ENCODE measurements around the gene CMKLR1. TPM values are rescaled to one million over a fixed set of nuclear protein-coding genes. Genes with fewer than 3 reads are reported as not detected.

The CMKLR1 gene
- total and polyA plus RNA-seq, 4 donors, result 4.5 to 12.0 (median 5.9) TPM

DNA sequence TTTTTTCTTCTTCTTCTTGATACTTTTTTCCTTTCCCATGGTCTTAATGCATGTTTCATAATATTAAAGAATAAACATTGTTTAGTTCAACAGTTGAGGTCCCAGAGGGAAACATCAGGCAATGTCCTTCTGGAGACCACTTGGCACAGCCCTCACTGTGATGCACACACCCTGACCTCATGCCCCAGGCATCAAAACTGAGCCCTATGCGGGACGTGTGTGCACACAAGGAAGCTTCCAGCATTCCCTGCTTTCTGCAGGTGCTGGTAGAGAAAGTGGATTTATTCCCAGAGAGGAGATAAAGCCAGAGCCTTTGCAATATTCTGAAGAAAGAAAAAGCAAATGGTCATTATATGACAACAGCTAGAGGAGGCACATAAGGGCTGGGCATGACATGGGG is 16.0 kb upstream of the CMKLR1 start:
- no peaks in the 10 kb centered on the region for H3K27me3 ChIP-seq (ENCODE audit: control insufficient read depth, insufficient read depth, low read length)
- no peaks in the 10 kb centered on the region for H3K4me1 ChIP-seq (ENCODE audit: control insufficient read depth, insufficient read depth, low read length)
- 70% methylated on average over 2 of the region's 2 CpGs for WGBS (ENCODE audit: insufficient coverage)
- no peak overlapping the region for H3K4me3 ChIP-seq (ENCODE audit: low read depth, low read length)
- DNase-seq (ENCODE audit: low read depth in 4 of 6, low spot score in 6 of 6), result no peak
- no peaks in the 10 kb centered on the region for H3K36me3 ChIP-seq (ENCODE audit: control insufficient read depth, insufficient read depth, low read length)
- no peaks in the 10 kb centered on the region for H3K9me3 ChIP-seq (ENCODE audit: control insufficient read depth, insufficient read depth, low read length)
- H3K27ac ChIP-seq (ENCODE audit: low read depth, low read length), result no peak overlapping the region

DNA sequence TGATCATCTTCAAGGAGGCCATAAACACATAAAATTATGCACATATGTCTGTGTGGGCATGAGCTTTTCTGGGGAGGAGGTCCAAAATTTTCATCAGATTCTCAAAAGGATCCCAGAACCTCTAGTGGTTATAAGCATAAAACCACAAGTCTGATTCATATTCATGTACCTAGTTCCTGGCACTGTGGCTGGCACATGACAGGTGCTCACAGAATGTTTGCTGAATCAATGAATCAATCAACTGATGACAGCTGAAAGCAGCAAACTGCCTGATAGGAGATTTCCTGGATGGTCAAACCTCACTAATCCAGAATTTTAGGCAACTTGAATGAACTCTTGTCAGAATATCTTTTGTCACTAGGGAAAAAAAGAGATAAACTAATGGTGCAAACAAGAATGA is 13.5 kb upstream of the CMKLR1 start:
- no peak overlapping the region for H3K4me3 ChIP-seq (ENCODE audit: low read depth, low read length)
- H3K27me3 ChIP-seq (ENCODE audit: control insufficient read depth, insufficient read depth, low read length), result no peaks in the 10 kb centered on the region
- H3K4me1 ChIP-seq (ENCODE audit: control insufficient read depth, insufficient read depth, low read length), result no peaks in the 10 kb centered on the region
- H3K9me3 ChIP-seq (ENCODE audit: control insufficient read depth, insufficient read depth, low read length), result no peaks in the 10 kb centered on the region
- no peak for DNase-seq (ENCODE audit: low read depth in 4 of 6, low spot score in 6 of 6)
- H3K36me3 ChIP-seq (ENCODE audit: control insufficient read depth, insufficient read depth, low read length), result no peaks in the 10 kb centered on the region
- no peak overlapping the region for H3K27ac ChIP-seq (ENCODE audit: low read depth, low read length)

DNA sequence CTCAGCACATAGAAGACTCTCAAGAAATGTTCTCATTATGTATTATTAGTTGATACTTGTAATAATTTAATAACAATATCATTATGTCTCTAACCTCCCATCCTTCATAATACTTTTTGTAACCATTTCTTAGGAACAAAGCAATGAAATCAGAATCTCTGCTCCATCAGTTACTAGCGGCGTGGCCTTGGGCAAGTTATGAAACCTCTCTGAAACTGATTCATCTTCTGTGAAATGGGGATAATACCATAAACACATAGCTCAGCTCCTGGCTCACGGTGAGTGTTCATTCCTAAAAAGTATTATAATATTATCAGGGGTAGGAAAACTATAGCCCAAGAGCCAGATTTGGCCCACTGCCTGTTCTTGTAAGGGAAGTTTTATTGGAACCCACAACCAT is 11.4 kb upstream of the CMKLR1 start:
- H3K4me1 ChIP-seq (ENCODE audit: control insufficient read depth, insufficient read depth, low read length), result no peaks in the 10 kb centered on the region
- H3K4me3 ChIP-seq (ENCODE audit: low read depth, low read length), result no peak overlapping the region
- WGBS (ENCODE audit: insufficient coverage), result no CpG with 5 or more reads among the region's 3 CpGs
- H3K9me3 ChIP-seq (ENCODE audit: control insufficient read depth, insufficient read depth, low read length), result no peaks in the 10 kb centered on the region
- H3K36me3 ChIP-seq (ENCODE audit: control insufficient read depth, insufficient read depth, low read length), result no peaks in the 10 kb centered on the region
- H3K27ac ChIP-seq (ENCODE audit: low read depth, low read length), result no peak overlapping the region
- no peaks in the 10 kb centered on the region for H3K27me3 ChIP-seq (ENCODE audit: control insufficient read depth, insufficient read depth, low read length)
- DNase-seq (ENCODE audit: low read depth in 4 of 6, low spot score in 6 of 6), result no peak

DNA sequence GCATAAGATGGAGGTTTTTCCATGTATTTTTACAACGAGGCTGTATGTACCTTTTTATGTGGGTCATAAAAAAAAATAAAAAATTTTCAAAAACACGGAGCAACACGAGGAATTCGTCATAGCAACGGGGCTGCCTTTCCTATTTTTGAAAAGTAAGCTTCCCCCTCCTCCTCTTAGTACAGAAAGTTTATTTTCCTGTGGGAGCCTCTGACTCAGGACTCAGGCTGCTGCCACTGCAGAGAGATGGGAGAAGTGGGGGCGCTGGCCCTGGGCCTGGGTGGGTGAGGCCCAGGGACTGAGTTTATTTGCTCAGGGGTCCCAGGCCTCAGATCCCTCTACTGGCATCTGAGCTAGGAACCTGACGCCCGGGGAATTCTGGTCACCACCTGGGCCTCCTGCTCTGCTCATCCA is 10.2 kb upstream of the CMKLR1 start:
- H3K27ac ChIP-seq (ENCODE audit: low read depth, low read length), result no peak overlapping the region
- no peaks in the 10 kb centered on the region for H3K27me3 ChIP-seq (ENCODE audit: control insufficient read depth, insufficient read depth, low read length)
- no peaks in the 10 kb centered on the region for H3K4me1 ChIP-seq (ENCODE audit: control insufficient read depth, insufficient read depth, low read length)
- 82% methylated on average over 3 of the region's 8 CpGs for WGBS (ENCODE audit: insufficient coverage)
- no peak overlapping the region for H3K4me3 ChIP-seq (ENCODE audit: low read depth, low read length)
- peak in 1 of 6 donors; percentile 24 for DNase-seq (ENCODE audit: low read depth in 4 of 6, low spot score in 6 of 6)
- no peaks in the 10 kb centered on the region for H3K36me3 ChIP-seq (ENCODE audit: control insufficient read depth, insufficient read depth, low read length)
- H3K9me3 ChIP-seq (ENCODE audit: control insufficient read depth, insufficient read depth, low read length), result no peaks in the 10 kb centered on the region

DNA sequence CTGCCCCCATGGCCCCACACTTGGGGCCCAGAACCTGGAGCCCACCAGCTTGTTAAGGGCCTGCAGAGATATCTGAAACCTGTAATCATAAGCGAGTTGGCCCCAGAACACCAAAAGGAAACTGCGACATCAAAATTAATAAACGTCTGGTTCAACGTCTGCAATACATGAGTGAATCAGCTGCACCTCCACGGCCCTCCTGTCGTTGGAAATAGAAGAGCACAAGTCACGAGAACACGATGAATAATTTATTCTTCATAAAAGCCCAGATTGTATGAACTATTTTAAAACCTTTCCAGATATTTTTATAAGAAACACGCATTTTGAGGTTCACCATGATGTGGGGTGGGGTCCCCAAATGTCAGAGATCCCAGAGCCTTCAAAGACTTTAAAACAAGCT is 9.7 kb upstream of the CMKLR1 start:
- Histone ChIP-seq H3K27me3 (ENCODE audit: control insufficient read depth, insufficient read depth, low read length) (no peaks in the 10 kb centered on the region), H3K4me1 (ENCODE audit: control insufficient read depth, insufficient read depth, low read length) (no peaks in the 10 kb centered on the region), H3K27ac (ENCODE audit: low read depth, low read length) (no peak overlapping the region), H3K9me3 (ENCODE audit: control insufficient read depth, insufficient read depth, low read length) (no peaks in the 10 kb centered on the region), H3K4me3 (ENCODE audit: low read depth, low read length) (no peak overlapping the region), H3K36me3 (ENCODE audit: control insufficient read depth, insufficient read depth, low read length) (no peaks in the 10 kb centered on the region)
- 81% methylated on average over 6 of the region's 9 CpGs for WGBS (ENCODE audit: insufficient coverage)
- no peak for DNase-seq (ENCODE audit: low read depth in 4 of 6, low spot score in 6 of 6)

DNA sequence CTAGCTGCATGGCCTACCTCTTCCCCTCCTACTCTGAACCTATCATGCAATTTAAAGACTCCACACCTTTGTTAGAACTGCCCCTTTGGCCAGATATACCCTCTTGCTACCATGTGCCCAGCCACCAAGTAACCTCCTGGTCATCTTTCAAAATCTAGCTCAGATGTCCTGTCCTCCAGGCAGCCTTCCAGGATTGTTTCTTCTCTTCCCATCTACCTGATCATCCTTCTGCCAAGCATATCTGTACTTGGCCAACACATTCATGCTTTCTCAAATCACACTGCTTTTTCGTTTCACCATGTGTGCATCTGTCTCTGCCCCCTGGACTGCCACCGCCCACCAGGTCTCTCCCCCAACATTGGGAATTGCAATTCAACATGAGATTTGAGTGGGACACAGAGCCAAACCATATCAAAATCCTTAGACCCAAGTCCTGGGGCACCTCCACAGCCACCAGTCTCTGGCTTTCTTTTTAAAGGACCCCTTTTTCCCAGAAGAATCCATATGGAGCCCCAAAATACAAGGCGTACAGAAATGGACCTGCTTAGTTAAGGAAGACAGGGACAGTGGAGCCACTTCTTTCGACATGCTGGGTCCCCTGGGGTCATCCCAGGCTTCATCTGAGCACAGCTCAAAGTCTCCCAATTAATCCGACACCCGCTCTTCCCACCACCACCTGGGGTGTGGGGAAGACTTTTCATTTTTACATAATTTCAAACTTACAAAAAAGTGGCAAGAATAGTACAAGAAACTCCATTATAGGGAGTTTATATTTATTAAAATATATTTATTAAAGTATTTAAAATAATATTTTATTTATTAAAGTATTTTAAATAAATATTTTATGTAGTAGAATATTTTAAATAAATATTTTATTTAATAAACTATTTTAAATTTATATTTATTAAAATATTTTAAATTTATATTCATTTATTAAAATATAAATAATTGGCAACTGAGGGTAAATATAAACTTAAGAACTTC is 7.9 kb upstream of the CMKLR1 start:
- Histone ChIP-seq H3K9me3 (ENCODE audit: control insufficient read depth, insufficient read depth, low read length) (no peaks in the 10 kb centered on the region), H3K27ac (ENCODE audit: low read depth, low read length) (no peak overlapping the region), H3K27me3 (ENCODE audit: control insufficient read depth, insufficient read depth, low read length) (no peaks in the 10 kb centered on the region), H3K4me3 (ENCODE audit: low read depth, low read length) (no peak overlapping the region), H3K36me3 (ENCODE audit: control insufficient read depth, insufficient read depth, low read length) (no peaks in the 10 kb centered on the region), H3K4me1 (ENCODE audit: control insufficient read depth, insufficient read depth, low read length) (no peaks in the 10 kb centered on the region)
- no peak for DNase-seq (ENCODE audit: low read depth in 4 of 6, low spot score in 6 of 6)
- 86% methylated on average over 3 of the region's 6 CpGs for WGBS (ENCODE audit: insufficient coverage)

DNA sequence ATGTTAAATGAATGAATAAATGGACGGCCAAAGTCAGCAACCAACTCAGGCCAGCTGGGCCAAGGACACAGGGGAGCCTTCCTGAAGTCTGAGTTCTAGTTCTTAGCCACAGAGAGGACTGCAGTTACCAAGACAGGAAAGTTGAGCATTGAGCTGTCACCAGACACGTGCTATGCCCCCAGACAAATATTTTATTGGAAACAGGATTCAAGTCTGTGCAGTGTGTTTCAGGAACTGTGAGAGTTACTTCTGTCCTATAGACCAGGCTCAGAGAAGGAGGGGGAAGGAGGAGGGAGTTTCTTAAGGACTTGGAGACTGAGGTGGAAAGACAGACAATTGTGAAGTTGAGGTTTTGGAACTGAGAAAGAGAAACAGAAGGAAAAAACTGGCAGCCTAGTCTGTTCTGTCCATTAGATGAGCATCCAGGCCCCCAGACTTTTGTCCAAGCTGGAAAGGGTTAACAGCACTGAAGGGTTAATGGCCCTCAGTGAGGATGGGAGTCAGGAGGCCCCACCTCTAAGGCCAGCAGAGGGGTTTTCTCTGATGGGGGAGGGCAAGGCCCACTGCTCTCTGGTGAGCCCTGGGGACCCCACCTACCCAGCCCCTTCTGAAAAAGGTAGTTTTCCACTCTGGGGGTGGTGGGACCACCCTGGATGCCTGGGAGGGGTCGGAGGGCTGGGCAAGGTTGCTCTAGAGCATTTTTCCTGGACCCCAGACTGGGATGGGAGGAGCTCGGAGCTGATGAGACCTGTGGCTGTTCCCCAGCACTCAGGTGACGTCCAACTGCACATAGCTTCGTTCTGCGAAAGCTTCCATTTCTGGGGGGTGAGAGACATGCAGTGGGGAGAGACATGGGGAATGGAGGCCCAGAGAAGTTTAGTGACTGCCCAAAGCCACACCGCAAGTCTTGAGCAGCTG is 6.9 kb upstream of the CMKLR1 start:
- H3K9me3 ChIP-seq (ENCODE audit: control insufficient read depth, insufficient read depth, low read length), result no peaks in the 10 kb centered on the region
- no peaks in the 10 kb centered on the region for H3K4me1 ChIP-seq (ENCODE audit: control insufficient read depth, insufficient read depth, low read length)
- no peak overlapping the region for H3K27ac ChIP-seq (ENCODE audit: low read depth, low read length)
- no peak overlapping the region for H3K4me3 ChIP-seq (ENCODE audit: low read depth, low read length)
- H3K27me3 ChIP-seq (ENCODE audit: control insufficient read depth, insufficient read depth, low read length), result no peaks in the 10 kb centered on the region
- 61% methylated on average over 8 of the region's 8 CpGs for WGBS (ENCODE audit: insufficient coverage)
- H3K36me3 ChIP-seq (ENCODE audit: control insufficient read depth, insufficient read depth, low read length), result no peaks in the 10 kb centered on the region
- DNase-seq (ENCODE audit: low read depth in 4 of 6, low spot score in 6 of 6), result no peak

DNA sequence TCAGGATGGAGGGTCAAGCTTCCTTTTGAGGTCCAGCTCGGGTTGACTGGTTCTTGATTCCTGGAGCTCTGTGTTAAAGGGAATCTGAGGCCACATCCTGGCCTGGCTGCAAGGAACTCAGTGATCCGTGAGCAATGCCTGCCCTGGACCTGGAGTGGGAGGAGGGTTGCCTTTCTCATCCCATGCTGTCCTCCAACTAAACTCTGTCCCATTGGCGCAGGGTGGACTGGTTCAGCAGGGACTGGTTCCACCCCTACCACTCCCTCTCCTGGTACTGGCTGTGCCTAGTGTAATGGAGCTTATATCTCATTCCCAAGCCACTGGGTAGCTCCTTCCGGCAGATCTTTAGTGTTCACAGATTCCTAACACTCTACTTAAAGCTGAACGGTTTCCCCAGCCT is 3.9 kb upstream of the CMKLR1 start:
- Histone ChIP-seq H3K27ac (ENCODE audit: low read depth, low read length) (no peak overlapping the region), H3K4me3 (ENCODE audit: low read depth, low read length) (no peak overlapping the region), H3K4me1 (ENCODE audit: control insufficient read depth, insufficient read depth, low read length) (peaks cover 13% of the 10 kb centered on the region), H3K9me3 (ENCODE audit: control insufficient read depth, insufficient read depth, low read length) (no peaks in the 10 kb centered on the region), H3K27me3 (ENCODE audit: control insufficient read depth, insufficient read depth, low read length) (peaks cover 5% of the 10 kb centered on the region), H3K36me3 (ENCODE audit: control insufficient read depth, insufficient read depth, low read length) (no peaks in the 10 kb centered on the region)
- WGBS (ENCODE audit: insufficient coverage), result 72% methylated on average over 4 of the region's 5 CpGs
- no peak for DNase-seq (ENCODE audit: low read depth in 4 of 6, low spot score in 6 of 6)

DNA sequence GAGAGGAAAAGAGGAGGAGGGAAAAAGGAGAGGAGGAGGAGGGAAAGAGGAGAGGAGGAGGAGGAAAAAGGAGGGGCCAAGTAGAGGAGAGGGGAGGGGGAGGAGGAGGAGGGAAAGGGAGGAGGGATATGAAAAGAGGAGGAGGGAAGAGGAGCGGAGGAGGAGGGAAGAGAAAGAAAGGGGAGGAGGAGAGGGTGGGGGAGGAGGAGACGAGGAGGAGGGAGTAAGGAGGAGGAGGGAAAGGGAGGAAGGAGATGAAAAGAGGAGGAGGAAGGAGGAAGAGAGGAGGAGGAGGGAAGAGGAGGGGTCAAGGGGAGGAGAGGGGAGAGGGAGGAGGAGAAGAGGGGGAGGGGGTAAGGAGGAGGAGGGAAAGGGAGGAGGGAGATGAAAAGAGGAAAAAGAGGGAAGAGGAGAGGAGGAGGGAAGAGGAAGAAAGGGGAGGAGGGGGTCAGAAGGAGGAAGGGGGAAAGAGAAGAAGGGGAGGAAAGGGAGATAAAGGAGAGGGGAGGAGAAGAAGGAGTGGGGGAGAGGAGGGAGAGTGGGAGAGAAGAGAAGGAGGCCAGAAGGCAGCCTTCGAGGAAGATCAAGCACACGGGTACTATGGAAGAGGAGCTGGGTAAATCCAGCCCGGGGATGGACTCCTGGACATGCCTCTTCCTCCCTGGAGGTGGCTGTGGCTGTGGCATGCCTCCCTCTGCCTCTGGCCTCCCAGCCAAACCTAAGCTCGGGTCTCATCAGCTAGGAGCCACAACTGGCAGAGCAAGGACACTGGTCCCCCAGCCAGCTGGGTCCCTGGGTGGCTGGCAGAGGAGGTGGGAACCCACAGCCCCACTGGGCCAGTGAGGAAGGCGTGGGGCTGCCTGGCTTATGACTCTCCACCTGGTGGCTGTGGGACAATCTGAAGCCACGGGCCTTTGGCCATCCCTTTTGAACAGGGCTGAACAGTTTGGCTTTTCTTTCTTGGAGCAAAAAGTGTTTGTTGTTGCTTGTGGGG is 3.0 kb upstream of the CMKLR1 start:
- 81% methylated on average over 8 of the region's 8 CpGs for WGBS (ENCODE audit: insufficient coverage)
- H3K4me1 ChIP-seq (ENCODE audit: control insufficient read depth, insufficient read depth, low read length), result peaks cover 13% of the 10 kb centered on the region
- no peaks in the 10 kb centered on the region for H3K9me3 ChIP-seq (ENCODE audit: control insufficient read depth, insufficient read depth, low read length)
- H3K27me3 ChIP-seq (ENCODE audit: control insufficient read depth, insufficient read depth, low read length), result peaks cover 5% of the 10 kb centered on the region
- H3K27ac ChIP-seq (ENCODE audit: low read depth, low read length), result no peak overlapping the region
- H3K4me3 ChIP-seq (ENCODE audit: low read depth, low read length), result no peak overlapping the region
- no peak for DNase-seq (ENCODE audit: low read depth in 4 of 6, low spot score in 6 of 6)
- H3K36me3 ChIP-seq (ENCODE audit: control insufficient read depth, insufficient read depth, low read length), result no peaks in the 10 kb centered on the region
